Measurements from ENCODE around the gene CDPF1.

CDPF1 gene

GRCh38 chr22:46263216-46263590, 13.1 kb upstream of the CDPF1 start, which contains the start of gene PKDREJ:
Gene PKDREJ, minus strand, starts transcription at chr22:46263343. Its CDS starts 21 bp downstream, at chr22:46263322.
- Histone ChIP-seq H3K27me3 (ENCODE audit: control insufficient read depth, insufficient read depth, low read length) (no peaks in the 10 kb centered on the region), H3K4me3 (ENCODE audit: low read length) (no peak within 1 kb of the TSS), H3K9ac (ENCODE audit: low read length) (peak within 1 kb of the TSS; percentile 24), H3K9me3 (ENCODE audit: control insufficient read depth, low read length) (no peaks in the 10 kb centered on the region), H3K36me3 (ENCODE audit: control insufficient read depth, insufficient read depth, low read length) (no peaks in the 10 kb centered on the region), H3K4me1 (ENCODE audit: control insufficient read depth, insufficient read depth, low read length) (peaks cover 10% of the 10 kb centered on the region)

GRCh38 chr22:46262449-46263215, 12.5 kb upstream of the CDPF1 start:
- H3K4me3 ChIP-seq (ENCODE audit: low read length): no peak overlapping the region
- H3K9ac ChIP-seq (ENCODE audit: low read length): no peak overlapping the region
- H3K36me3 ChIP-seq (ENCODE audit: control insufficient read depth, insufficient read depth, low read length): no peaks in the 10 kb centered on the region
- H3K4me1 ChIP-seq (ENCODE audit: control insufficient read depth, insufficient read depth, low read length): peaks cover 10% of the 10 kb centered on the region
- no peaks in the 10 kb centered on the region for H3K9me3 ChIP-seq (ENCODE audit: control insufficient read depth, low read length)
- no peaks in the 10 kb centered on the region for H3K27me3 ChIP-seq (ENCODE audit: control insufficient read depth, insufficient read depth, low read length)

GRCh38 chr22:46260038-46260437, 9.9 kb upstream of the CDPF1 start:
- no peaks in the 10 kb centered on the region for H3K36me3 ChIP-seq (ENCODE audit: control insufficient read depth, insufficient read depth, low read length)
- H3K9ac ChIP-seq (ENCODE audit: low read length): no peak overlapping the region
- peaks cover 7% of the 10 kb centered on the region for H3K4me1 ChIP-seq (ENCODE audit: control insufficient read depth, insufficient read depth, low read length)
- H3K9me3 ChIP-seq (ENCODE audit: control insufficient read depth, low read length): no peaks in the 10 kb centered on the region
- no peak overlapping the region for H3K4me3 ChIP-seq (ENCODE audit: low read length)
- no peaks in the 10 kb centered on the region for H3K27me3 ChIP-seq (ENCODE audit: control insufficient read depth, insufficient read depth, low read length)

- Histone ChIP-seq H3K9me3 (ENCODE audit: control insufficient read depth, low read length) (no peaks in the 10 kb centered on the region), H3K4me1 (ENCODE audit: control insufficient read depth, insufficient read depth, low read length) (peaks cover 3% of the 10 kb centered on the region)
These were observed 9.3 kb upstream of the CDPF1 start for GRCh38 chr22:46259374-46259773.

GRCh38 chr22:46256358-46256958, 6.4 kb upstream of the CDPF1 start:
- H3K27me3 ChIP-seq (ENCODE audit: control insufficient read depth, insufficient read depth, low read length): no peaks in the 10 kb centered on the region
- H3K4me1 ChIP-seq (ENCODE audit: control insufficient read depth, insufficient read depth, low read length): peaks cover 2% of the 10 kb centered on the region
- H3K36me3 ChIP-seq (ENCODE audit: control insufficient read depth, insufficient read depth, low read length): no peaks in the 10 kb centered on the region

More at GRCh38 chr22:46259374-46259773, 9.3 kb upstream of the CDPF1 start:
- no peak overlapping the region for H3K9ac ChIP-seq (ENCODE audit: low read length)
- no peaks in the 10 kb centered on the region for H3K27me3 ChIP-seq (ENCODE audit: control insufficient read depth, insufficient read depth, low read length)
- no peak overlapping the region for H3K4me3 ChIP-seq (ENCODE audit: low read length)
- no peaks in the 10 kb centered on the region for H3K36me3 ChIP-seq (ENCODE audit: control insufficient read depth, insufficient read depth, low read length)

GRCh38 chr22:46251816-46252380, 1.8 kb upstream of the CDPF1 start:
- Histone ChIP-seq H3K9me3 (ENCODE audit: control insufficient read depth, low read length) (no peaks in the 10 kb centered on the region), H3K9ac (ENCODE audit: low read length) (no peak overlapping the region), H3K4me1 (ENCODE audit: control insufficient read depth, insufficient read depth, low read length) (peaks cover 9% of the 10 kb centered on the region), H3K27me3 (ENCODE audit: control insufficient read depth, insufficient read depth, low read length) (no peaks in the 10 kb centered on the region), H3K36me3 (ENCODE audit: control insufficient read depth, insufficient read depth, low read length) (no peaks in the 10 kb centered on the region), H3K4me3 (ENCODE audit: low read length) (no peak overlapping the region)

More at GRCh38 chr22:46256358-46256958, 6.4 kb upstream of the CDPF1 start:
- Histone ChIP-seq H3K9me3 (ENCODE audit: control insufficient read depth, low read length) (no peaks in the 10 kb centered on the region), H3K4me3 (ENCODE audit: low read length) (no peak overlapping the region), H3K9ac (ENCODE audit: low read length) (no peak overlapping the region)

GRCh38 chr22:46251266-46251665, 1.2 kb upstream of the CDPF1 start:
- Histone ChIP-seq H3K36me3 (ENCODE audit: control insufficient read depth, insufficient read depth, low read length) (no peaks in the 10 kb centered on the region), H3K27me3 (ENCODE audit: control insufficient read depth, insufficient read depth, low read length) (no peaks in the 10 kb centered on the region), H3K9ac (ENCODE audit: low read length) (peak overlapping the region; percentile 88), H3K9me3 (ENCODE audit: control insufficient read depth, low read length) (no peaks in the 10 kb centered on the region), H3K4me1 (ENCODE audit: control insufficient read depth, insufficient read depth, low read length) (peaks cover 9% of the 10 kb centered on the region), H3K4me3 (ENCODE audit: low read length) (no peak overlapping the region)

GRCh38 chr22:46250783-46251125, 661 bp upstream of the CDPF1 start:
- peak overlapping the region; percentile 88 for H3K9ac ChIP-seq (ENCODE audit: low read length)
- no peaks in the 10 kb centered on the region for H3K36me3 ChIP-seq (ENCODE audit: control insufficient read depth, insufficient read depth, low read length)
- peak overlapping the region; percentile 67 for H3K4me3 ChIP-seq (ENCODE audit: low read length)
- H3K4me1 ChIP-seq (ENCODE audit: control insufficient read depth, insufficient read depth, low read length): peaks cover 9% of the 10 kb centered on the region
- H3K9me3 ChIP-seq (ENCODE audit: control insufficient read depth, low read length): no peaks in the 10 kb centered on the region
- no peaks in the 10 kb centered on the region for H3K27me3 ChIP-seq (ENCODE audit: control insufficient read depth, insufficient read depth, low read length)

- Histone ChIP-seq H3K4me1 (ENCODE audit: control insufficient read depth, insufficient read depth, low read length) (peaks cover 9% of the 10 kb centered on the region), H3K27me3 (ENCODE audit: control insufficient read depth, insufficient read depth, low read length) (no peaks in the 10 kb centered on the region), H3K36me3 (ENCODE audit: control insufficient read depth, insufficient read depth, low read length) (no peaks in the 10 kb centered on the region), H3K9me3 (ENCODE audit: control insufficient read depth, low read length) (no peaks in the 10 kb centered on the region), H3K4me3 (ENCODE audit: low read length) (no peak overlapping the region), H3K9ac (ENCODE audit: low read length) (no peak overlapping the region)
These were observed 2.6 kb downstream of the CDPF1 start for GRCh38 chr22:46247443-46247975.

GRCh38 chr22:46246178-46246577, 3.9 kb downstream of the CDPF1 start:
- Histone ChIP-seq H3K9ac (ENCODE audit: low read length) (no peak overlapping the region), H3K9me3 (ENCODE audit: control insufficient read depth, low read length) (no peaks in the 10 kb centered on the region), H3K4me1 (ENCODE audit: control insufficient read depth, insufficient read depth, low read length) (peaks cover 4% of the 10 kb centered on the region), H3K27me3 (ENCODE audit: control insufficient read depth, insufficient read depth, low read length) (no peaks in the 10 kb centered on the region), H3K36me3 (ENCODE audit: control insufficient read depth, insufficient read depth, low read length) (no peaks in the 10 kb centered on the region), H3K4me3 (ENCODE audit: low read length) (no peak overlapping the region)

GRCh38 chr22:46245511-46245910, 4.6 kb downstream of the CDPF1 start:
- no peaks in the 10 kb centered on the region for H3K27me3 ChIP-seq (ENCODE audit: control insufficient read depth, insufficient read depth, low read length)
- no peaks in the 10 kb centered on the region for H3K36me3 ChIP-seq (ENCODE audit: control insufficient read depth, insufficient read depth, low read length)
- no peaks in the 10 kb centered on the region for H3K4me1 ChIP-seq (ENCODE audit: control insufficient read depth, insufficient read depth, low read length)
- H3K9ac ChIP-seq (ENCODE audit: low read length): no peak overlapping the region
- H3K4me3 ChIP-seq (ENCODE audit: low read length): no peak overlapping the region
- no peaks in the 10 kb centered on the region for H3K9me3 ChIP-seq (ENCODE audit: control insufficient read depth, low read length)

- Histone ChIP-seq H3K36me3 (ENCODE audit: control insufficient read depth, insufficient read depth, low read length) (no peaks in the 10 kb centered on the region), H3K4me1 (ENCODE audit: control insufficient read depth, insufficient read depth, low read length) (no peaks in the 10 kb centered on the region), H3K9ac (ENCODE audit: low read length) (no peak overlapping the region)
These were observed 5.3 kb downstream of the CDPF1 start for GRCh38 chr22:46244771-46245170.

More at GRCh38 chr22:46244771-46245170, 5.3 kb downstream of the CDPF1 start:
- no peak overlapping the region for H3K4me3 ChIP-seq (ENCODE audit: low read length)
- H3K9me3 ChIP-seq (ENCODE audit: control insufficient read depth, low read length): no peaks in the 10 kb centered on the region
- H3K27me3 ChIP-seq (ENCODE audit: control insufficient read depth, insufficient read depth, low read length): no peaks in the 10 kb centered on the region
